ENCODE results near the gene IP6K1. TPM values are rescaled to one million over a fixed set of nuclear protein-coding genes. Genes with fewer than 3 reads are reported as not detected.
"Not testable (repeated sequence)": the region's sequence is repeated elsewhere in the genome, so short reads cannot be mapped to it uniquely, and the experiment has no call there.

The IP6K1 gene
- total and polyA plus RNA-seq, 7 donors, result 13.8 to 37.1 (median 29.1) TPM

DNA sequence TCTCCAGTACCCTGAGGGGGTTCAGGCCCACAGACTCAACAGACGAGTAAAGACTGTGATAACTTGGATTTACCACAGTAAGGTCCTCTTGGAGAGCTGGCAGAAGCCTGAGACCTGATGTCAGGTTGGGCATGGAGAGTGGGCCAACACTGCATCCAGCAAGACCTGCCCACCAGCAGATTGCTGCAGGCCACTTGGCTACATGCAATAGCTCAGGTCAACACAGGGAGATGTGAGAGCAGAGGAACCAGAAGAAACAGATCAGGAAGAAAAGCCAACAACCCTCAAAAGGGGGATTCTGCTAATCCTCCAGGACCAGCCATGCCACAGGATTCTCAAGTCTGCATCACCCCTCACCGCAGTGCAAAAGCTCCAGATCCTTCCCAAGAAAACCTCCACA, 1.7 kb upstream of the IP6K1 start:
- Histone ChIP-seq H3K4me3 (no peak overlapping the region), H3K9me3 (no peaks in the 10 kb centered on the region), H3K36me3 (peaks cover 0 to 19% (median 0%) of the 10 kb centered on the region in 4 donors), H3K27ac (no peak overlapping the region), H3K4me1 (peaks cover 0 to 34% (median 33%) of the 10 kb centered on the region in 4 donors), H3K27me3 (no peaks in the 10 kb centered on the region)
- DNase-seq, result no peak
- TF ChIP-seq, protein P1, sequence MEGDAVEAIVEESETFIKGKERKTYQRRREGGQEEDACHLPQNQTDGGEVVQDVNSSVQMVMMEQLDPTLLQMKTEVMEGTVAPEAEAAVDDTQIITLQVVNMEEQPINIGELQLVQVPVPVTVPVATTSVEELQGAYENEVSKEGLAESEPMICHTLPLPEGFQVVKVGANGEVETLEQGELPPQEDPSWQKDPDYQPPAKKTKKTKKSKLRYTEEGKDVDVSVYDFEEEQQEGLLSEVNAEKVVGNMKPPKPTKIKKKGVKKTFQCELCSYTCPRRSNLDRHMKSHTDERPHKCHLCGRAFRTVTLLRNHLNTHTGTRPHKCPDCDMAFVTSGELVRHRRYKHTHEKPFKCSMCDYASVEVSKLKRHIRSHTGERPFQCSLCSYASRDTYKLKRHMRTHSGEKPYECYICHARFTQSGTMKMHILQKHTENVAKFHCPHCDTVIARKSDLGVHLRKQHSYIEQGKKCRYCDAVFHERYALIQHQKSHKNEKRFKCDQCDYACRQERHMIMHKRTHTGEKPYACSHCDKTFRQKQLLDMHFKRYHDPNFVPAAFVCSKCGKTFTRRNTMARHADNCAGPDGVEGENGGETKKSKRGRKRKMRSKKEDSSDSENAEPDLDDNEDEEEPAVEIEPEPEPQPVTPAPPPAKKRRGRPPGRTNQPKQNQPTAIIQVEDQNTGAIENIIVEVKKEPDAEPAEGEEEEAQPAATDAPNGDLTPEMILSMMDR (IDR thresholded peaks at IDR 0.05), result no peak
- TF ChIP-seq POLR2AphosphoS5 (IDR thresholded peaks at IDR 0.05) (no peak), EP300 (IDR thresholded peaks at IDR 0.05) (no peak), POLR2A (IDR thresholded peaks at IDR 0.05) (no peak)
- intact Hi-C loops (cut with DNase I), result loop anchor here (5.0 kb wide), 1 partner anchor 66 kb away; the partner anchor contains the start of gene GMPPB
- WGBS, 2 donors, result 95 to 97% methylated on average over 2 of the region's 2 CpGs

DNA sequence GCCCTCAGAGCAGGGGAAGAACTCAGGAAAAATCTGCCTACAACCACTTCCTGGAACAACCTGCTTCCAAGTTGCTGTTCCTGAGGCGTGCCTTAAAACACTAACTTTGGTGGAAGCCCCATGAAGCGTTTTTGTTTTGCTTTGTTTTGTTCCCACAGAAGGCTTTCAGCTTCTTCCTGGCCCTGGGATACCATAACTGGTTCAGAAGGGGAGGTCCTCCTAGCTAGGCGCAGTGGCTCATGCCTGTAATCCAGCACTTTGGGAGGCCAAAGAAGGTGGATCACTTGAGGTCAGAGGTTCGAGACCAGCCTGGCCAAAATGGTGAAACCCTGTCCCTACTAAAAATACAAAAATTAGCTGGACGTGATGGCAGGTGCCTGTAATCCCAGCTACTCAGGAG, 1.2 kb upstream of the IP6K1 start:
- 89 to 92% methylated on average over 5 of the region's 5 CpGs for WGBS, 2 donors

DNA sequence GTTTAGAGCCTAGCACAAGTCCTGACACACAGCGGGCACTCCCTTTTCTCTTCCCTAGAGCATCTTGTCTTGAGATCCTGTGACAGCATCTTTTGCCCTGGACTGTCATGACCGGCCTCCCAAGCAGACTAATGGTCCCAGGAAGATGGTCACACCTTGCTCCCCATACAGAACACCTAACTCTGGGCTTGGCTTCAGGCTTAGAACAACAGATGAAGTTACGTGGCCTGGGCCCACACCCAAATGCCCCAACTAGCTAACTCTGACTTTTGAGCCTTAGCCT, 781 bp upstream of the IP6K1 start:
- TF ChIP-seq EP300 (IDR thresholded peaks at IDR 0.05) (no peak), POLR2AphosphoS5 (IDR thresholded peaks at IDR 0.05) (no peak), POLR2A (IDR thresholded peaks at IDR 0.05) (no peak)
- TF ChIP-seq, protein P1 (IDR thresholded peaks at IDR 0.05), result no peak
- 72 to 74% methylated on average over 3 of the region's 3 CpGs for WGBS, 2 donors
- intact Hi-C loops (cut with DNase I), result loop anchor here (5.0 kb wide), 1 partner anchor 65 kb away; the partner anchor contains the start of gene GMPPB
- no peaks in the 10 kb centered on the region for H3K9me3 ChIP-seq
- peaks cover 0 to 25% (median 0%) of the 10 kb centered on the region in 4 donors for H3K36me3 ChIP-seq
- DNase-seq, result no peak
- H3K27ac ChIP-seq, result peak overlapping the region; percentile 93 to 99 (median 99)
- peaks cover 0 to 43% (median 42%) of the 10 kb centered on the region in 4 donors for H3K4me1 ChIP-seq
- H3K4me3 ChIP-seq, result peak overlapping the region; percentile 30 to 100 (median 98)
- no peaks in the 10 kb centered on the region for H3K27me3 ChIP-seq

More for the DNA sequence above, 1.2 kb upstream of the IP6K1 start:
- DNase-seq, result peak; percentile 22
- no peak overlapping the region for H3K4me3 ChIP-seq
- TF ChIP-seq EP300 (IDR thresholded peaks at IDR 0.05), result no peak
- TF ChIP-seq, protein P1 (IDR thresholded peaks at IDR 0.05), result no peak
- TF ChIP-seq POLR2AphosphoS5 (IDR thresholded peaks at IDR 0.05), result no peak
- TF ChIP-seq POLR2A (IDR thresholded peaks at IDR 0.05), result no peak
- intact Hi-C loops (cut with DNase I), result loop anchor here (5.0 kb wide), 1 partner anchor 65 kb away; the partner anchor contains the start of gene GMPPB
- peaks cover 0 to 39% (median 38%) of the 10 kb centered on the region in 4 donors for H3K4me1 ChIP-seq
- H3K9me3 ChIP-seq, result no peaks in the 10 kb centered on the region
- H3K36me3 ChIP-seq, result peaks cover 0 to 21% (median 0%) of the 10 kb centered on the region in 4 donors
- peak overlapping the region; percentile 93 to 99 (median 99) for H3K27ac ChIP-seq
- H3K27me3 ChIP-seq, result no peaks in the 10 kb centered on the region

DNA sequence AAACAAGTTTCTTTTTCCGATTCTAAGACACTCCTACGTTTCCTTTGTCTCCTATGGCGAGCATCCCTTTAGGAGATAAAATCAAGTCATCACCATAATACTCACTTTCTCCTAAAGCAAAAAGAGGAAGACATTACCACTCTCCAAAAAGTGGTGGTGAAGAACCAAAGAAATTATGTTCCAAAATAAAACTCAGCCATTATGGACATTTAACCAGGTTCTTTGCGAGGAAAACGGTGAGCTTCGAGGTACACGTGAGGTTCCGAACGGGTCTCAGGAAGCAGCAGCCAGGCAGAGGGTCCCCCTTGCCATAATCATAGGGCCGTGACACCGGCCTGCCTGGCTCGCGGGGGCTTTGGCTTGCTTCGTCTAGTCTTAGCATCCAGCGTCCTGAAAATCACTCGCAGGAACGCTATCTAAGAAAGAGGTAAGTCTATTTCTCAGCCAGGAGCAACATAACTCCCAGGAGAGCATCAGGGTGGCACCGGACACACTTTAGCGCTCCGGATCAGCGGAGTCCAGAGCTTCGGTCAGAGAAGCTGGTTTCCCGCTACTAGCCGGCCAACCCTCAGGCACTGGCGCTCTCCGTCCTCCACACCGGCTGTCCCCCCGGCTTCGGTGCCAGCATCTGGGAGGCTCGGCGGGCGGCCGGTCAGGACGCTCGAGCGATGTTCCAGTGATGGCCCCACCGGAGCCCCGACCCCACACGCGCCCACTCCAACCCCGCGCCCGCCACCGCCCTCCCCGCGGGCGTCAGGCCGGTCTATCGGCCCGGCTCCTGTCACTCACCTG, 581 bp downstream of the IP6K1 start:
- no peaks in the 10 kb centered on the region for H3K9me3 ChIP-seq
- intact Hi-C loops (cut with DNase I), result loop anchor here (5.0 kb wide), 1 partner anchor 63 kb away; the partner anchor contains the start of gene GMPPB
- peaks cover 0 to 55% (median 55%) of the 10 kb centered on the region in 4 donors for H3K4me1 ChIP-seq
- peak overlapping the region; percentile 97 to 100 (median 100) for H3K4me3 ChIP-seq
- no peak for TF ChIP-seq POLR2A (IDR thresholded peaks at IDR 0.05)
- TF ChIP-seq EP300 (IDR thresholded peaks at IDR 0.05), result no peak
- TF ChIP-seq, protein P1 (IDR thresholded peaks at IDR 0.05), result no peak
- TF ChIP-seq POLR2AphosphoS5 (IDR thresholded peaks at IDR 0.05), result no peak
- H3K27ac ChIP-seq, result peak overlapping the region; percentile 93 to 99 (median 99)
- DNase-seq, result peak; percentile 76
- peaks cover 0 to 36% (median 0%) of the 10 kb centered on the region in 4 donors for H3K36me3 ChIP-seq
- 2 to 3% methylated on average over 50 of the region's 50 CpGs for WGBS, 2 donors
- H3K27me3 ChIP-seq, result no peaks in the 10 kb centered on the region

DNA sequence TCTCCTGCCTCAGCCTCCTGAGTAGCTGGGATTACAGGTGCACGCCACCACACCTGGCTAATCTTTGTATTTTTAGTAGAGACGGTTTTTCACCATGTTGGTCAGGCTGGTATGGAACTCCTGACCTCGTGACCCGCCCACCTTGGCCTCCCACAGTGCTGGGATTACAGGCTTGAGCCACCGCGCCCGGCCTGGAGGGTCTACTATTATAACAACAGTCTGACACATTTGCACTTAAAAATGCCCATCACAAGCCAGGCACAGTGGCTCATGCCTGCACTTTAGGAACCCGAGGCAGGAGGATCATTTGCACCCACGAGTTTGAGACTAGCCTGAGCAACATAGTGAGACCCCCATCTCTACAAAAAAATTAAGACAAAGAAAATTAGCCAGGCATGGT, 4.1 kb downstream of the IP6K1 start:
- H3K27me3 ChIP-seq; H3K27ac ChIP-seq; H3K9me3 ChIP-seq; H3K4me3 ChIP-seq; intact Hi-C loops (cut with DNase I): not testable (repeated sequence)
- Histone ChIP-seq H3K36me3 (peaks cover 0 to 42% (median under 1%) of the 10 kb centered on the region in 4 donors), H3K4me1 (peaks cover 0 to 66% (median 62%) of the 10 kb centered on the region in 4 donors)
- 93 to 94% methylated on average over 9 of the region's 9 CpGs for WGBS, 2 donors
- DNase-seq, result peak; percentile 54

Data from sigmoid colon (tissue), 7 donors.